ENCODE measurements around the gene CREB3.

DNA sequence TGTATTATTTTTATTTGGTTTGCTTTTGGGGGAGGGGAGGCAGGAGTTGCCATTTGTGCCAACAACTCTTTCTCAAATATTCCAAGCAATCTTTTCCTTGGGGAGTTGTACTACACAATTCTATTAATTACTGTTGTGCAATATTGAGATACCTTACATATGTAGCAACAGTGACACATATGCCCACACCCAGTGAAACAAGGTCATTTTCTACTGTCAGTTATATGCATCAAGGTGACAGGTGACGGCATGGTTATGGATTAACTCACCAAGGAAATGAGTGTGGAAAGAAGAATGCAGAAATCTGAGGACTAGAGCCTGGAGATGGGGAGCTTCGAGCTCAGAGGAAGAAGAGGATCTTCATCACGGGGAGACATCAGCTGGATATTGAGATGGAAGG lies 39.5 kb downstream of the CREB3 start:
- TF ChIP-seq, protein P1, sequence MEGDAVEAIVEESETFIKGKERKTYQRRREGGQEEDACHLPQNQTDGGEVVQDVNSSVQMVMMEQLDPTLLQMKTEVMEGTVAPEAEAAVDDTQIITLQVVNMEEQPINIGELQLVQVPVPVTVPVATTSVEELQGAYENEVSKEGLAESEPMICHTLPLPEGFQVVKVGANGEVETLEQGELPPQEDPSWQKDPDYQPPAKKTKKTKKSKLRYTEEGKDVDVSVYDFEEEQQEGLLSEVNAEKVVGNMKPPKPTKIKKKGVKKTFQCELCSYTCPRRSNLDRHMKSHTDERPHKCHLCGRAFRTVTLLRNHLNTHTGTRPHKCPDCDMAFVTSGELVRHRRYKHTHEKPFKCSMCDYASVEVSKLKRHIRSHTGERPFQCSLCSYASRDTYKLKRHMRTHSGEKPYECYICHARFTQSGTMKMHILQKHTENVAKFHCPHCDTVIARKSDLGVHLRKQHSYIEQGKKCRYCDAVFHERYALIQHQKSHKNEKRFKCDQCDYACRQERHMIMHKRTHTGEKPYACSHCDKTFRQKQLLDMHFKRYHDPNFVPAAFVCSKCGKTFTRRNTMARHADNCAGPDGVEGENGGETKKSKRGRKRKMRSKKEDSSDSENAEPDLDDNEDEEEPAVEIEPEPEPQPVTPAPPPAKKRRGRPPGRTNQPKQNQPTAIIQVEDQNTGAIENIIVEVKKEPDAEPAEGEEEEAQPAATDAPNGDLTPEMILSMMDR (IDR thresholded peaks at IDR 0.05; ENCODE audit: insufficient read depth, low read length, poor library complexity, severe bottlenecking): no peak
- no peak for TF ChIP-seq EZH2phosphoT487 (conservative IDR thresholded peaks at IDR 0.05; ENCODE audit: low read length)

Data from SU-DHL-6 (cell line).